ENCODE data around the gene JAG2.

DNA sequence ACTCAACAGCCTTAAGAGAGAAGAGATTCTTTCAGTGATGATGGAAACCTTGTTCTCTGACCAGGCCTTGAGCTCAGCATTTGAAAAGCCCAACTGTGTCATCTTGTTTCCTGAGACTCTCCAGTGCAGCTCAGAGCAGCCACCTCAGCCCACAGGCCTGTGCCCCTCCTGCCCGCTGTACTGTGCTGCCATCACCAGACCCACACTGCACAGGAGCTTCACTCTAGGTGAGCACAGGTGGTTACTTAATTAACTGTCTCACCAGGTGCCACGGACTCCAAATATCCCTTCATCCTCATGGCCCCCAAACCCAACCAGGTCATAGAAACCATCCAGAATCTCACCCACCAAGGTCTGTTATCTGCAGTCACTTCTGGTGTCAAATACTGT is 51.3 kb downstream of the JAG2 start:
- no peak for TF ChIP-seq POLR2AphosphoS5 (IDR thresholded peaks at IDR 0.05; ENCODE audit: borderline replicate concordance, low read depth, low read length)
- no peak for TF ChIP-seq EZH2 (IDR thresholded peaks at IDR 0.05)
- no peak for TF ChIP-seq FOXP2 (optimal IDR thresholded peaks at IDR 0.05; ENCODE audit: control extremely low read depth, extremely low read length, insufficient read depth)
